Activated CD8-positive, alpha-beta memory T cell treated with anti-CD3 and anti-CD28 coated beads, Interleukin-2, amount 50 U/mL, for 1 hour (primary cell): ENCODE measurements around the gene LYPD6.

Source experiments
- DNase-seq: peaks from one replicate; pipeline ENCODE4 v3.0.0-alpha.2; 2020; ENCODE audit errors: extremely low read depth

The LYPD6 gene

GRCh38 chr2:149507974-149508373 lies 177.6 kb downstream of the LYPD6 start:
- DNase-seq, result no peak

GRCh38 chr2:149513461-149513860 lies 183.1 kb downstream of the LYPD6 start:
- DNase-seq, result no peak
